Chondrocyte (in vitro differentiated cells): ENCODE data around the gene LRRTM4. TPM values are rescaled to one million over a fixed set of nuclear protein-coding genes. Genes with fewer than 3 reads are reported as not detected.

Experiments
- DNase-seq: peaks from one replicate; pipeline ENCODE4 v3.0.0; 2021; ENCODE audit warnings: mixed read lengths, low spot score
- H3K27ac Mint-ChIP-seq: one replicate; pipeline ENCODE4 v1.8.0; 2021; ENCODE audit warnings: mild to moderate bottlenecking, moderate library complexity, mixed read lengths; ENCODE audit not compliant: unreplicated experiment
- H3K27me3 Mint-ChIP-seq: 2 replicates; pipeline ENCODE4 v1.8.0; 2021; ENCODE audit warnings: low read depth, mixed read lengths
- H3K36me3 Mint-ChIP-seq: 2 replicates; pipeline ENCODE4 v1.8.0; 2021; ENCODE audit warnings: low read depth, mixed read lengths
- H3K4me1 Mint-ChIP-seq: 2 replicates; pipeline ENCODE4 v1.8.0; 2021; ENCODE audit warnings: low read depth, mild to moderate bottlenecking, mixed read lengths
- H3K4me3 Mint-ChIP-seq: one replicate; pipeline ENCODE4 v1.8.0; 2021; ENCODE audit warnings: mild to moderate bottlenecking, moderate library complexity, mixed read lengths; ENCODE audit not compliant: unreplicated experiment
- H3K9me3 Mint-ChIP-seq: 2 replicates; pipeline ENCODE4 v1.8.0; 2021; ENCODE audit warnings: low read depth, mixed read lengths
- CTCF ChIP-seq: fragments of 200-600 bp; sonication (generic); IDR thresholded peaks from 2 replicates; pipeline ENCODE4 v1.5.0; 2021; ENCODE audit warnings: antibody characterized with exemption, mild to moderate bottlenecking, moderate library complexity
- total RNA-seq: library from RNA; stranded (reverse); gene quantifications from 3 replicates; pipeline ENCODE4 v1.2.1, GENCODE V29; 2021

Gene LRRTM4
- total RNA-seq, 1 donor from 2014 or later = not detected

- Mint-ChIP-seq H3K27ac (no peak overlapping the region), H3K4me3 (no peak overlapping the region), H3K4me1 (no peaks in the 10 kb centered on the region), H3K9me3 (no peaks in the 10 kb centered on the region), H3K36me3 (no peaks in the 10 kb centered on the region), H3K27me3 (no peaks in the 10 kb centered on the region)
- no peak for DNase-seq
- no peak for TF ChIP-seq CTCF
Measured at GRCh38 chr2:76745605-76746004, 776.6 kb downstream of the LRRTM4 start.

- DNase-seq = no peak
- H3K27me3 Mint-ChIP-seq = no peaks in the 10 kb centered on the region
- TF ChIP-seq CTCF = no peak
- H3K9me3 Mint-ChIP-seq = no peaks in the 10 kb centered on the region
- no peak overlapping the region for H3K4me3 Mint-ChIP-seq
- no peak overlapping the region for H3K27ac Mint-ChIP-seq
- no peaks in the 10 kb centered on the region for H3K4me1 Mint-ChIP-seq
- no peaks in the 10 kb centered on the region for H3K36me3 Mint-ChIP-seq
Measured at GRCh38 chr2:76737607-76738006, 784.6 kb downstream of the LRRTM4 start.

- Mint-ChIP-seq H3K27me3 (no peaks in the 10 kb centered on the region), H3K4me1 (no peaks in the 10 kb centered on the region), H3K9me3 (peaks cover 4% of the 10 kb centered on the region), H3K4me3 (no peak overlapping the region), H3K27ac (no peak overlapping the region), H3K36me3 (no peaks in the 10 kb centered on the region)
- TF ChIP-seq CTCF = no peak
- DNase-seq = no peak
Measured at GRCh38 chr2:76733736-76734135, 788.4 kb downstream of the LRRTM4 start.

- Mint-ChIP-seq H3K27ac (no peak overlapping the region), H3K9me3 (peaks cover 8% of the 10 kb centered on the region), H3K4me3 (no peak overlapping the region), H3K4me1 (no peaks in the 10 kb centered on the region), H3K27me3 (no peaks in the 10 kb centered on the region), H3K36me3 (no peaks in the 10 kb centered on the region)
- DNase-seq = no peak
- no peak for TF ChIP-seq CTCF
Measured at GRCh38 chr2:76731157-76731556, 791.0 kb downstream of the LRRTM4 start.

- Mint-ChIP-seq H3K27ac (no peak overlapping the region), H3K27me3 (no peaks in the 10 kb centered on the region)
Measured at GRCh38 chr2:76730021-76730420, 792.2 kb downstream of the LRRTM4 start.

More at GRCh38 chr2:76730021-76730420, 792.2 kb downstream of the LRRTM4 start:
- DNase-seq = no peak
- Mint-ChIP-seq H3K4me1 (no peaks in the 10 kb centered on the region), H3K4me3 (no peak overlapping the region), H3K9me3 (peaks cover 10% of the 10 kb centered on the region), H3K36me3 (no peaks in the 10 kb centered on the region)
- TF ChIP-seq CTCF = no peak
